ENCODE results near the gene OGA.
A peak's percentile ranks its signal among the peaks of the same experiment; 100 is the strongest.

The OGA gene

GRCh38 chr10:101818119-101818871 lies at the start of gene OGA:
OGA (minus strand) TSS chr10:101818444; CDS start chr10:101818022, 422 bp downstream.
- DNase-seq (ENCODE audit: low spot score) = peak; percentile 99

- DNase-seq (ENCODE audit: low spot score) = no peak
Measured at GRCh38 chr10:101867931-101868330, 49.7 kb upstream of the OGA start.

GRCh38 chr10:101859530-101859929 lies 41.3 kb upstream of the OGA start:
- DNase-seq (ENCODE audit: low spot score) = no peak

GRCh38 chr10:101858723-101859500 lies 40.7 kb upstream of the OGA start:
- no peak for DNase-seq (ENCODE audit: low spot score)

- DNase-seq (ENCODE audit: low spot score) = no peak
Measured at GRCh38 chr10:101857802-101858476, 39.7 kb upstream of the OGA start.

- DNase-seq (ENCODE audit: low spot score) = peak; percentile 50
Measured at GRCh38 chr10:101856626-101857025, 38.4 kb upstream of the OGA start.

GRCh38 chr10:101851411-101852116 lies 33.3 kb upstream of the OGA start:
- DNase-seq (ENCODE audit: low spot score) = no peak

- DNase-seq (ENCODE audit: low spot score) = no peak
Measured at GRCh38 chr10:101850749-101851148, 32.5 kb upstream of the OGA start.

- DNase-seq (ENCODE audit: low spot score) = no peak
Measured at GRCh38 chr10:101848894-101849351, 30.7 kb upstream of the OGA start.

- no peak for DNase-seq (ENCODE audit: low spot score)
Measured at GRCh38 chr10:101848408-101848807, 30.2 kb upstream of the OGA start.

- DNase-seq (ENCODE audit: low spot score) = no peak
Measured at GRCh38 chr10:101845893-101846292, 27.6 kb upstream of the OGA start.

- no peak for DNase-seq (ENCODE audit: low spot score)
Measured at GRCh38 chr10:101843032-101844021, 25.1 kb upstream of the OGA start, which contains the start of gene KCNIP2. KCNIP2 (minus strand) TSS chr10:101843800; CDS start chr10:101843568, 232 bp downstream.

- DNase-seq (ENCODE audit: low spot score) = no peak
Measured at GRCh38 chr10:101841826-101842225, 23.6 kb upstream of the OGA start.

GRCh38 chr10:101840741-101841453 lies 22.7 kb upstream of the OGA start:
- peak; percentile 87 for DNase-seq (ENCODE audit: low spot score)

GRCh38 chr10:101840102-101840684 lies 21.9 kb upstream of the OGA start:
- DNase-seq (ENCODE audit: low spot score) = no peak

GRCh38 chr10:101839416-101840063 lies 21.3 kb upstream of the OGA start:
- DNase-seq (ENCODE audit: low spot score) = peak; percentile 72

- no peak for DNase-seq (ENCODE audit: low spot score)
Measured at GRCh38 chr10:101839002-101839401, 20.8 kb upstream of the OGA start.

GRCh38 chr10:101838416-101838970 lies 20.2 kb upstream of the OGA start:
- DNase-seq (ENCODE audit: low spot score) = no peak

- DNase-seq (ENCODE audit: low spot score) = no peak
Measured at GRCh38 chr10:101837748-101838147, 19.5 kb upstream of the OGA start.
